B cell (primary cell): ENCODE measurements around the gene SYNJ2.

Experiments
- CTCF ChIP-seq: fragments of 200-600 bp; IDR thresholded peaks from one replicate; pipeline ENCODE4 v1.8.0; 2022; ENCODE audit warnings: antibody characterized with exemption, mild to moderate bottlenecking
- EZH2 ChIP-seq: IDR thresholded peaks from 2 replicates; pipeline ENCODE4 v1.6.1; 2012; ENCODE audit warnings: borderline replicate concordance, low read depth, mild to moderate bottlenecking, moderate library complexity, low read length; ENCODE audit not compliant: insufficient read depth, poor library complexity, severe bottlenecking

DNA sequence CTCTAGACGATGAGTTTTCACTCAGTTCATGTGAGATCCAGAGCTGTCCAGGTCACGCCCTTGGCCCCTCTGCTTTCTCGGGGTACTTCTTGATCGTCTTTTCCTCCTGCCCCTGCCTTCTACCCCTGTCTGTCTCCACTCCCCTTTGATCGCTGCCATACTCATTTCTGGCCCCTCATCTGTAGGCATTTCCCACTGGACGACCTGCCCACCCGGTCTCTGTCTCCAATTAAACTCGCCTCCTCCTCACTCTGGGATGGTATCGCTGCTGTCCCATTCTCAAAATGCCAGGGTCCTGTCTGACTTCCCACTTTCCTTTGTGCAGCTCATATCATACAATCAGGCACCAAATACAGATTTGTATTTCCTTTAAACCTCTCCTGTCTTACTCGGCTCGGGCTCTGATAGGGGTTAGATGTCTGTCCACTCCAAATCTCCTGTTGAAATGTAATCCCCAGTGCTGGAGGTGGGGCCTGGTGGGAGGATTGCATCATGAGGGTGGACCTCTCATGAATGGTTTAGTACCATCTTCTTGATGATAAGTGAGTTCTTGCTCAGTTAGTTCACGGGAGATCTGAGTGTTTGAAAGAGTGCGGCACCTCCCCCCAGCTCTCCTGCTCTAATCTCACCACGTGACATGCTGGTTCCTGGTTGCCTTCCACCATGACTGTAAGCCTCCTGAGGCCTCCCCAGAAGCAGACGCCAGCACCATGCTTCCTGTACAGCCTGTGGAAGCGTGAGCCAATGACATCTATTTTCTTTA is 3.5 kb upstream of the SYNJ2 start:
- TF ChIP-seq CTCF = no peak
- no peak for TF ChIP-seq EZH2
